ENCODE measurements around the gene PCBP1.

PCBP1 gene

GRCh38 chr2:70087702-70088597 is 673 bp downstream of the PCBP1 start:
- no peak for TF ChIP-seq CREB1 (IDR thresholded peaks at IDR 0.05; ENCODE audit: low read depth)
- TF ChIP-seq MAX (IDR thresholded peaks at IDR 0.05), result 0 out of 2 replicates have a peak, but pooled peaks have one; percentile 8
- peak; percentile 8; the same call in 1 of the 2 replicates for TF ChIP-seq RAD21 (IDR thresholded peaks at IDR 0.05; ENCODE audit: low read depth)
- TF ChIP-seq YY1 (IDR thresholded peaks at IDR 0.05; ENCODE audit: low read depth), result peak; percentile 5; the same call in 1 of the 2 replicates
- TF ChIP-seq ZBTB7A (IDR thresholded peaks at IDR 0.05; ENCODE audit: low read depth), result no peak
- TF ChIP-seq EP300 (IDR thresholded peaks at IDR 0.05; ENCODE audit: borderline replicate concordance), result no peak
- 0 out of 2 replicates have a peak, but pooled peaks have one; percentile 1 for TF ChIP-seq TAF1 (IDR thresholded peaks at IDR 0.05; ENCODE audit: low read depth)
- TF ChIP-seq TCF12 (IDR thresholded peaks at IDR 0.05; ENCODE audit: low read depth), result no peak
- TF ChIP-seq NFIC (IDR thresholded peaks at IDR 0.05), result no peak
- no peak for TF ChIP-seq TEAD4 (IDR thresholded peaks at IDR 0.05)
- TF ChIP-seq EGR1 (IDR thresholded peaks at IDR 0.05), result no peak
- TF ChIP-seq REST (IDR thresholded peaks at IDR 0.05; ENCODE audit: low read depth), result no peak
- no peak for TF ChIP-seq USF1 (IDR thresholded peaks at IDR 0.05)
- TF ChIP-seq CEBPB (IDR thresholded peaks at IDR 0.05), result no peak
- TF ChIP-seq FOXM1 (IDR thresholded peaks at IDR 0.05; ENCODE audit: borderline replicate concordance, low read depth), result no peak

GRCh38 chr2:70088598-70089219 is 1.4 kb downstream of the PCBP1 start:
- 0 out of 2 replicates have a peak, but pooled peaks have one; percentile 8 for TF ChIP-seq TAF1 (IDR thresholded peaks at IDR 0.05; ENCODE audit: low read depth)
- TF ChIP-seq USF1 (IDR thresholded peaks at IDR 0.05), result no peak
- TF ChIP-seq NFIC (IDR thresholded peaks at IDR 0.05), result 0 out of 2 replicates have a peak, but pooled peaks have one; percentile 5
- TF ChIP-seq ZBTB7A (IDR thresholded peaks at IDR 0.05; ENCODE audit: low read depth), result no peak

- TF ChIP-seq TAF1 (IDR thresholded peaks at IDR 0.05; ENCODE audit: low read depth) (no peak), TCF12 (IDR thresholded peaks at IDR 0.05; ENCODE audit: low read depth) (no peak), RAD21 (IDR thresholded peaks at IDR 0.05; ENCODE audit: low read depth) (no peak)
Observed at GRCh38 chr2:70089220-70089982, 2.1 kb downstream of the PCBP1 start.

- TF ChIP-seq YY1 (IDR thresholded peaks at IDR 0.05; ENCODE audit: low read depth), result no peak
- TF ChIP-seq RAD21 (IDR thresholded peaks at IDR 0.05; ENCODE audit: low read depth), result no peak
- TF ChIP-seq ZBTB7A (IDR thresholded peaks at IDR 0.05; ENCODE audit: low read depth), result no peak
- TF ChIP-seq TCF12 (IDR thresholded peaks at IDR 0.05; ENCODE audit: low read depth), result no peak
- TF ChIP-seq CREB1 (IDR thresholded peaks at IDR 0.05; ENCODE audit: low read depth), result no peak
- TF ChIP-seq NFIC (IDR thresholded peaks at IDR 0.05), result no peak
- no peak for TF ChIP-seq EGR1 (IDR thresholded peaks at IDR 0.05)
- no peak for TF ChIP-seq REST (IDR thresholded peaks at IDR 0.05; ENCODE audit: low read depth)
- TF ChIP-seq FOXM1 (IDR thresholded peaks at IDR 0.05; ENCODE audit: borderline replicate concordance, low read depth), result no peak
- TF ChIP-seq EP300 (IDR thresholded peaks at IDR 0.05; ENCODE audit: borderline replicate concordance), result no peak
- no peak for TF ChIP-seq CEBPB (IDR thresholded peaks at IDR 0.05)
- no peak for TF ChIP-seq TEAD4 (IDR thresholded peaks at IDR 0.05)
- TF ChIP-seq USF1 (IDR thresholded peaks at IDR 0.05), result no peak
- TF ChIP-seq TAF1 (IDR thresholded peaks at IDR 0.05; ENCODE audit: low read depth), result no peak
- TF ChIP-seq MAX (IDR thresholded peaks at IDR 0.05), result no peak
Observed at GRCh38 chr2:70089983-70090525, 2.8 kb downstream of the PCBP1 start.
